Measurements from ENCODE around the gene PAPOLG. TPM values are rescaled to one million over a fixed set of nuclear protein-coding genes. Genes with fewer than 3 reads are reported as not detected.

PAPOLG gene
- total RNA-seq, 1 donor from 2014 or later = 24.7 TPM

DNA sequence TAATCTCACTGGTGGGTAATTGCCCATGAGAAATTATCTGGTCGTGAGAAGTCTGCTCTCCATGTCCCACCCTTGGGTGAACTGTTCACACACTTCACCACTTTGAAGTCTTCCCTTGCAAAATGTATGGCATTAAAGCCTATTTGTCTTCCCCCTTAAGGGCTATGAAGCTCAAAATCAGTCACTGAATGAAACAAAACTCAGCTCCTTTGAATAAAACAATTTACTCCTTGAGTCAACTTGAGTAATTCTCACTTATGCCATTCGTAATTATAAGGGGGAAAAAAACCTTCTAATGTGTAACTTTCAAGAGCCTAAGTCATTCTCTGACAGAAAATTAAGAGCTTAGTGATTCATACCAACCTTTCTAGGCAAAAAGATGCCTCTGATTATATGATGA is 76.6 kb downstream of the PAPOLG start:
- H3K4me3 Mint-ChIP-seq = no peak overlapping the region
- TF ChIP-seq, protein P1, sequence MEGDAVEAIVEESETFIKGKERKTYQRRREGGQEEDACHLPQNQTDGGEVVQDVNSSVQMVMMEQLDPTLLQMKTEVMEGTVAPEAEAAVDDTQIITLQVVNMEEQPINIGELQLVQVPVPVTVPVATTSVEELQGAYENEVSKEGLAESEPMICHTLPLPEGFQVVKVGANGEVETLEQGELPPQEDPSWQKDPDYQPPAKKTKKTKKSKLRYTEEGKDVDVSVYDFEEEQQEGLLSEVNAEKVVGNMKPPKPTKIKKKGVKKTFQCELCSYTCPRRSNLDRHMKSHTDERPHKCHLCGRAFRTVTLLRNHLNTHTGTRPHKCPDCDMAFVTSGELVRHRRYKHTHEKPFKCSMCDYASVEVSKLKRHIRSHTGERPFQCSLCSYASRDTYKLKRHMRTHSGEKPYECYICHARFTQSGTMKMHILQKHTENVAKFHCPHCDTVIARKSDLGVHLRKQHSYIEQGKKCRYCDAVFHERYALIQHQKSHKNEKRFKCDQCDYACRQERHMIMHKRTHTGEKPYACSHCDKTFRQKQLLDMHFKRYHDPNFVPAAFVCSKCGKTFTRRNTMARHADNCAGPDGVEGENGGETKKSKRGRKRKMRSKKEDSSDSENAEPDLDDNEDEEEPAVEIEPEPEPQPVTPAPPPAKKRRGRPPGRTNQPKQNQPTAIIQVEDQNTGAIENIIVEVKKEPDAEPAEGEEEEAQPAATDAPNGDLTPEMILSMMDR (IDR thresholded peaks at IDR 0.05; ENCODE audit: unreplicated experiment) = no peak
- no peaks in the 10 kb centered on the region for H3K9me3 Mint-ChIP-seq
- H3K36me3 Mint-ChIP-seq = no peaks in the 10 kb centered on the region
- no peak overlapping the region for H3K27ac Mint-ChIP-seq
- H3K27me3 Mint-ChIP-seq (ENCODE audit: low read depth) = peaks cover 26% of the 10 kb centered on the region
- H3K4me1 Mint-ChIP-seq = no peaks in the 10 kb centered on the region
- no peak for DNase-seq (ENCODE audit: low spot score in 2 of 2, unreplicated experiment in 2 of 2)

DNA sequence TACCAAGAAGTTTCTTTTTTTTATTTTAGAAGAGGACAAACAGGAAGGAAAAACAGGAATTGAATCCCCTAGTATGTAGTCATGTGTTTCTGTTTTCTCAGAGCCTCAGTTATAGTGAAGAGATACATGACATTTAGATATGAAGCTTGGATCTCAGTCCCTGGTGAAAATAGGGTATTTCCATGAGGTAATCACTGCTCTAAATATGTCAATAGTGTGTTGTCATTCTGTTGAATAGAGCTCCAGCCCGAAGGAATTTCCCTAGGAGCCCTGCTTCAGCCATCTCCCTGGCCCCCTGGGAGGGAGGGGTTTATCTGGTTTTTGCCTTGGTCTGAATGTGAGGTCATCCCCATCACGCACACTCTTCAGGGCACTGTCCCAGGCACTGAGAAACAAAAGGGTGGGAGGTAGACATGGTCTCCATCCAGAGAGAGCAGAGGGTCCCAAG is 78.2 kb downstream of the PAPOLG start:
- H3K9me3 Mint-ChIP-seq = no peaks in the 10 kb centered on the region
- H3K4me3 Mint-ChIP-seq = no peak overlapping the region
- no peaks in the 10 kb centered on the region for H3K36me3 Mint-ChIP-seq
- no peak overlapping the region for H3K27ac Mint-ChIP-seq
- TF ChIP-seq, protein P1 (IDR thresholded peaks at IDR 0.05; ENCODE audit: unreplicated experiment) = no peak
- peaks cover 4% of the 10 kb centered on the region for H3K4me1 Mint-ChIP-seq
- DNase-seq (ENCODE audit: low spot score in 2 of 2, unreplicated experiment in 2 of 2) = no peak
- peaks cover 26% of the 10 kb centered on the region for H3K27me3 Mint-ChIP-seq (ENCODE audit: low read depth)

DNA sequence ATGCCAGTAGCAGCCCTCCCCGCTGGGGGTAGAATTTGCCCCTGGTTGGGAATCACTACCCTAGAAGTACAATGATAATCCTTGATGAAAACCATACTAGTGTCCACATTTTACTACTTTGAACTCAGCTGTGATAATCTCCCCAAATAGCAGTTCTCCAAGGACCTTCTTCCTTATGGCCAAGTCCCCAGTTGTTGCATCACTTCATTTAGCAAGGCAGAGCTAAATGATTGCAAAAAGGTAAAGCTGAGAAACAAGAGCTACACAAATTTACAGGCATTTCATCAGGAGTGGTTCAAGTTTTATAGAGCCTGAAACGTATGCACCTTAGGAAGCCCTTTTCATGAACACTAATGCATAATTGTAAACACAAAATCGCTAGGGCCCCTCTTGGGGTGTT is 80.4 kb downstream of the PAPOLG start:
- H3K4me1 Mint-ChIP-seq = peaks cover 4% of the 10 kb centered on the region
- DNase-seq (ENCODE audit: low spot score in 2 of 2, unreplicated experiment in 2 of 2) = no peak
- H3K27me3 Mint-ChIP-seq (ENCODE audit: low read depth) = peaks cover 20% of the 10 kb centered on the region
- no peaks in the 10 kb centered on the region for H3K36me3 Mint-ChIP-seq
- TF ChIP-seq, protein P1 (IDR thresholded peaks at IDR 0.05; ENCODE audit: unreplicated experiment) = no peak
- H3K27ac Mint-ChIP-seq = no peak overlapping the region
- no peak overlapping the region for H3K4me3 Mint-ChIP-seq
- no peaks in the 10 kb centered on the region for H3K9me3 Mint-ChIP-seq

DNA sequence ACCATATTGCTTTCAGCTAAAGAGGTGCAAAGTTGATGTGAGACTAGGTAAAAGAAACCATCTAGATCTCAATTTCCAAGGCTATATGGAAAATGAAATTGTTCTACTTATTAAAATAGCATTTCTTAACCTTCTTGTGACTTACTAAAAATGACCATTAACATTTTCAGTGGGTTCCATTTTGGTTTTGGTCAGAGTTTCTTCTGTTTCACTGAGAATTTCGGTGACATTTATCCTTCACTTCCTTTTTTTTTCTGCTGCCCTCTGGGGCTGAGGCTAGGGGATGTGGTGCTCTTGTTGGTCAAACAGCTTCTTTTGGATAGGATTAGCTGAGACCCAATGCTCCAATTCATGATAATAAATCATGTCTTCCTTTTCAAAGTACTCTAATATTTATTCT is 81.1 kb downstream of the PAPOLG start:
- H3K4me1 Mint-ChIP-seq = peaks cover 4% of the 10 kb centered on the region
- H3K9me3 Mint-ChIP-seq = no peaks in the 10 kb centered on the region

DNA sequence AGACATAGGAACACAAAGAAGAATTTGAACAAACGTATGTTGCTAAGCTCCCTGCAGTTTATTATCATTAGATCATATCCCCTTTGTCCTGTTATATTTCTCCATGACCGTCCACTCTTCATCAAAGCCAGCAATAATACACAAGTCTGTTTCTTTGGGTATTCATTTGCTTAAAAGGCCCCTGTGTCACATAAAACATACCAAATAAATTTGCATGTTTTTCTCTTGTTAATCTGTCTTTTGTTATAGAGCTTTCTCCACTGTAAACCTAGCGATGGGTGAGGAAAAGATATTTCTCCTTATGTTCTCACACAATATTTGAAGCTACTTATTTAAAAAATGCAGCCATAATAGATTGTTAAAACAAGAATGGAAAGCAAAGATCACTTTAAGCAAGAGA is 82.4 kb downstream of the PAPOLG start:
- TF ChIP-seq, protein P1 (IDR thresholded peaks at IDR 0.05; ENCODE audit: unreplicated experiment) = no peak
- Mint-ChIP-seq H3K4me1 (peaks cover 4% of the 10 kb centered on the region), H3K36me3 (no peaks in the 10 kb centered on the region), H3K9me3 (no peaks in the 10 kb centered on the region), H3K4me3 (no peak overlapping the region), H3K27me3 (ENCODE audit: low read depth) (peaks cover 17% of the 10 kb centered on the region), H3K27ac (no peak overlapping the region)
- no peak for DNase-seq (ENCODE audit: low spot score in 2 of 2, unreplicated experiment in 2 of 2)

More for the DNA sequence above, 81.1 kb downstream of the PAPOLG start:
- no peaks in the 10 kb centered on the region for H3K36me3 Mint-ChIP-seq
- no peak overlapping the region for H3K27ac Mint-ChIP-seq
- no peak for DNase-seq (ENCODE audit: low spot score in 2 of 2, unreplicated experiment in 2 of 2)
- no peak overlapping the region for H3K4me3 Mint-ChIP-seq
- TF ChIP-seq, protein P1 (IDR thresholded peaks at IDR 0.05; ENCODE audit: unreplicated experiment) = no peak
- peaks cover 18% of the 10 kb centered on the region for H3K27me3 Mint-ChIP-seq (ENCODE audit: low read depth)

Data from mesothelial cell of epicardium (in vitro differentiated cells).